ENCODE data around the gene CELF6.

CELF6 gene

GRCh38 chr15:72331021-72331420 is 11.1 kb upstream of the CELF6 start:
- ATAC-seq = no peak
- TF ChIP-seq, protein P1, sequence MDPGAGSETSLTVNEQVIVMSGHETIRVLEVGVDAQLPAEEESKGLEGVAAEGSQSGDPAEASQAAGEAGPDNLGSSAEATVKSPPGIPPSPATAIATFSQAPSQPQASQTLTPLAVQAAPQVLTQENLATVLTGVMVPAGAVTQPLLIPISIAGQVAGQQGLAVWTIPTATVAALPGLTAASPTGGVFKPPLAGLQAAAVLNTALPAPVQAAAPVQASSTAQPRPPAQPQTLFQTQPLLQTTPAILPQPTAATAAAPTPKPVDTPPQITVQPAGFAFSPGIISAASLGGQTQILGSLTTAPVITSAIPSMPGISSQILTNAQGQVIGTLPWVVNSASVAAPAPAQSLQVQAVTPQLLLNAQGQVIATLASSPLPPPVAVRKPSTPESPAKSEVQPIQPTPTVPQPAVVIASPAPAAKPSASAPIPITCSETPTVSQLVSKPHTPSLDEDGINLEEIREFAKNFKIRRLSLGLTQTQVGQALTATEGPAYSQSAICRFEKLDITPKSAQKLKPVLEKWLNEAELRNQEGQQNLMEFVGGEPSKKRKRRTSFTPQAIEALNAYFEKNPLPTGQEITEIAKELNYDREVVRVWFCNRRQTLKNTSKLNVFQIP (CRISPR knock-in tag; IDR thresholded peaks at IDR 0.05; ENCODE audit: borderline replicate concordance, low read depth) = no peak
- no peak for TF ChIP-seq PATZ1 (CRISPR knock-in tag; IDR thresholded peaks at IDR 0.05; ENCODE audit: borderline replicate concordance)
- no peak for TF ChIP-seq OSR1 (CRISPR knock-in tag; IDR thresholded peaks at IDR 0.05)
- TF ChIP-seq GLIS3 (CRISPR knock-in tag; IDR thresholded peaks at IDR 0.05) = no peak
- no peak for TF ChIP-seq CSDC2 (CRISPR knock-in tag; IDR thresholded peaks at IDR 0.05)
- TF ChIP-seq CSRNP3 (CRISPR knock-in tag; IDR thresholded peaks at IDR 0.05) = no peak
- TF ChIP-seq ARNTL (CRISPR knock-in tag; IDR thresholded peaks at IDR 0.05; ENCODE audit: borderline replicate concordance, low read depth) = no peak
- no peak for TF ChIP-seq RARB (CRISPR knock-in tag; IDR thresholded peaks at IDR 0.05)
- no peak for TF ChIP-seq PPARA (CRISPR knock-in tag; IDR thresholded peaks at IDR 0.05; ENCODE audit: borderline replicate concordance)
- no peak for TF ChIP-seq TCF4 (CRISPR knock-in tag; IDR thresholded peaks at IDR 0.05; ENCODE audit: borderline replicate concordance)
- no peak for TF ChIP-seq TSHZ2 (CRISPR knock-in tag; IDR thresholded peaks at IDR 0.05)
- no peak for TF ChIP-seq ZNF8 (CRISPR knock-in tag; IDR thresholded peaks at IDR 0.05)
- TF ChIP-seq ZC3H10 (CRISPR knock-in tag; IDR thresholded peaks at IDR 0.05) = no peak
- TF ChIP-seq ZNF70 (CRISPR knock-in tag; IDR thresholded peaks at IDR 0.05) = no peak
- TF ChIP-seq ZFP30 (CRISPR knock-in tag; IDR thresholded peaks at IDR 0.05) = no peak

DNA sequence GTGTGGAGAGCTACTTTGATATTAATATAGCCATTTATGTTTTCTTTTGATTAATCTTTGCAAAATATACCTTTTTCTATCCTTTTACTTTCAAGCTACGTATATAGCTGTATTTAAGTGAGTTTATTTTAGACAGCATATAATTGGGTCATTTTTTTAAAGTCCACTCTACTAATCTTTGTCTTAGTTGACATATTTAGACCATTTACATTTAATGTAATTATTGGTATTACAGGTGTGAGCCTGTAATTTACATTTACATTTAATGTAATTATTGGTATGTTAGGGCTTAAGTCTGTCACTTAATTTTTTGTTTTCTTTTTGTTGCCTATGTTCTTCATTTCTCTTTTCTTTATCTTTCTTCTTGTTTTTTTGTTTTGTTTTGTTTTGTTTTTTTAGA is 3.8 kb upstream of the CELF6 start:
- no peak for ATAC-seq
- no peak for TF ChIP-seq SNAI2 (CRISPR knock-in tag; IDR thresholded peaks at IDR 0.05)
- no peak for TF ChIP-seq CSRNP3 (CRISPR knock-in tag; IDR thresholded peaks at IDR 0.05)
- TF ChIP-seq RARB (CRISPR knock-in tag; IDR thresholded peaks at IDR 0.05) = no peak
- no peak for TF ChIP-seq BACH2 (CRISPR knock-in tag; IDR thresholded peaks at IDR 0.05; ENCODE audit: borderline replicate concordance)
- TF ChIP-seq TSHZ2 (CRISPR knock-in tag; IDR thresholded peaks at IDR 0.05) = no peak
- no peak for TF ChIP-seq ESRRG (CRISPR knock-in tag; IDR thresholded peaks at IDR 0.05)
- no peak for TF ChIP-seq ZNF8 (CRISPR knock-in tag; IDR thresholded peaks at IDR 0.05)
- TF ChIP-seq ZNF565 (CRISPR knock-in tag; conservative IDR thresholded peaks at IDR 0.05; ENCODE audit: low read depth) = no peak
- no peak for TF ChIP-seq TCF4 (CRISPR knock-in tag; IDR thresholded peaks at IDR 0.05; ENCODE audit: borderline replicate concordance)
- no peak for TF ChIP-seq ZFP30 (CRISPR knock-in tag; IDR thresholded peaks at IDR 0.05)
- no peak for TF ChIP-seq ZC3H10 (CRISPR knock-in tag; IDR thresholded peaks at IDR 0.05)
- no peak for TF ChIP-seq ZNF70 (CRISPR knock-in tag; IDR thresholded peaks at IDR 0.05)
- no peak for TF ChIP-seq CSDC2 (CRISPR knock-in tag; IDR thresholded peaks at IDR 0.05)
- TF ChIP-seq, protein P2, sequence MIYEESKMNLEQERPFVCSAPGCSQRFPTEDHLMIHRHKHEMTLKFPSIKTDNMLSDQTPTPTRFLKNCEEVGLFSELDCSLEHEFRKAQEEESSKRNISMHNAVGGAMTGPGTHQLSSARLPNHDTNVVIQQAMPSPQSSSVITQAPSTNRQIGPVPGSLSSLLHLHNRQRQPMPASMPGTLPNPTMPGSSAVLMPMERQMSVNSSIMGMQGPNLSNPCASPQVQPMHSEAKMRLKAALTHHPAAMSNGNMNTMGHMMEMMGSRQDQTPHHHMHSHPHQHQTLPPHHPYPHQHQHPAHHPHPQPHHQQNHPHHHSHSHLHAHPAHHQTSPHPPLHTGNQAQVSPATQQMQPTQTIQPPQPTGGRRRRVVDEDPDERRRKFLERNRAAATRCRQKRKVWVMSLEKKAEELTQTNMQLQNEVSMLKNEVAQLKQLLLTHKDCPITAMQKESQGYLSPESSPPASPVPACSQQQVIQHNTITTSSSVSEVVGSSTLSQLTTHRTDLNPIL (CRISPR knock-in tag; IDR thresholded peaks at IDR 0.05; ENCODE audit: low read depth) = no peak
- no peak for TF ChIP-seq GLIS3 (CRISPR knock-in tag; IDR thresholded peaks at IDR 0.05)
- TF ChIP-seq ARNTL (CRISPR knock-in tag; IDR thresholded peaks at IDR 0.05; ENCODE audit: borderline replicate concordance, low read depth) = no peak
- TF ChIP-seq OSR1 (CRISPR knock-in tag; IDR thresholded peaks at IDR 0.05) = no peak
- no peak for TF ChIP-seq PPARA (CRISPR knock-in tag; IDR thresholded peaks at IDR 0.05; ENCODE audit: borderline replicate concordance)
- TF ChIP-seq PATZ1 (CRISPR knock-in tag; IDR thresholded peaks at IDR 0.05; ENCODE audit: borderline replicate concordance) = no peak
